GM18507 (cell line): Measurements from ENCODE around the gene PPIH.
"Not testable (repeated sequence)": the region's sequence is repeated elsewhere in the genome, so short reads cannot be mapped to it uniquely, and the experiment has no call there.

ENCODE experiments used
- DNase-seq: peaks from one replicate; pipeline ENCODE4 v3.0.0; 2011; ENCODE audit warnings: low read depth; ENCODE audit not compliant: insufficient read length; ENCODE audit errors: extremely low spot score
- FAIRE-seq: peaks from 2 replicates; lab custom pipeline; 2011; peaks lifted over from hg19 to GRCh38; lab: Jason Lieb, UNC

Gene PPIH

DNA sequence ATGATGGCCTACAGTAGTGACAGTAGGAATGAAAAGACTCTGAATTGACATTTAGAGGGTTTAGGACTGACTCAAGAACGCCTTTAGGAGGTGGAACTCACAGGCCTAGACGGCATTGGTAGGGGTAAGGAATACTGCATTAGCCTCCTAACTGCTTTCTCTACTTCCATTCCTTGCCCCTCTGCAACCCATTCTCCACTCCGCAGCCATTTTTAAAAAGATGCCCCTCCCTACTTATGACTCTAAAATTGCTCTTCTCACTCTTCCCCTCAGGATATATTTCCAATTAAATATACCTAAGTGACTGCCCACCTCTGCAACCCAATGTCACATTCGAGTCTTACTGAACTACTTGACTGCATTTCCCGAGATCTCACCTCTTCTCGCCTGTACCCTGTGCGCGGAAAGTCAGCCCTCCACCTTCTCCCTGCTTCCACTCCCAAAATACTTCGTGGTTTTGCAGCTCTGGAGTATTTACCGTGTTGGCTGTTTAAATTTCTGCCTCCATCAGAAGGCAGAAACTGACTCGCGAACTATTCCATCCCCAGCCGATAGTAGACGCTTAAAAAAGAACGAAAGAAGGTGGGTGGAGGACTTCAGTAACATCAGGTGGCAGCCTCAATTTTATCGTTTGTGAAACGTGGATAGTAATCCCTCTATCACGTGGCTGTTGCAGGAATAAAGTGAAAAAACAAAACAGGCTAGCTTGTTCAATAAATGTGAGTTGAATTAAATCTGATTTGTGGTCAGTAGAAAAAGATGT lies 22.9 kb downstream of the PPIH start:
- FAIRE-seq (peak; percentile 5), DNase-seq (no peak)

DNA sequence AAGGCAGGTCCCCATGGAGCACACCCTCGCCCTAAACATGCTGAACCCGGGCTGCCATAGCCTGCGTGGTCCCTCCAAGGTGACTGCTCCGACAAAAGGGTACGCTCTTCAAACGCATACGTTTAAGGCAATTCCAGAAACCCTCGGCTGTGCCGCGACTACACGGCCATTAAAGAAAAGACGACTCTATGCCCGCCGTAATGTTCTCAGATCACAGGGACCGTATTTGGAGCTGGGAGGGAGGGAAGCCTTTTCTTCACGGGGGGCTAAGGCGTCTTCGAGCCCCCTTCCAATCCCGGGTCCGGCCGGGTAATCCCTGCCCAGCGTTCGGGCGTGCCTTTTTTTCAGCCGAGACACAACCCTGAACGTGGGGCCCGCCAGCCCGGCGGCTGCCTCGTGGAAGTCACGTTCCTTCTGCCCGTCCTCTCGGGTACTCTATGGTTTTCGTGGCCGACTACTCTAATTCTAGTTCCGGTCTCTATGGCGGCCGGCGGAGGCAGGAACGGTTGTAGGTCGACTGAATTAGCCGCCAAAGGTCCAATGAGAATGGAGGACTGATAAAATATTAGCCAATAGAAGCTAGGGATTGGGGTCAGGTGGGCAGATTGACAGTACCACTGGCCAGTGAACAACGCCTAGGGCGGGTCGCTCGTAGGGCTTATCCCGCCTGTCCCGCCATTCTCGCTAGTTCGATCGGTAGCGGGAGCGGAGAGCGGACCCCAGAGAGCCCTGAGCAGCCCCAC lies 23.7 kb downstream of the PPIH start, which contains the start of gene YBX1:
TSS of gene YBX1 (plus strand) at position 678 of the 743 bp plus-strand sequence. CDS start 148 bp downstream, outside the sequence.
- peak; percentile 95 for FAIRE-seq

GRCh38 chr1:42682484-42682738 lies 24.2 kb downstream of the PPIH start:
- DNase-seq, FAIRE-seq: not testable (repeated sequence)

More for the DNA sequence above, 23.7 kb downstream of the PPIH start, which contains the start of gene YBX1:
- peak; percentile 91 for DNase-seq

DNA sequence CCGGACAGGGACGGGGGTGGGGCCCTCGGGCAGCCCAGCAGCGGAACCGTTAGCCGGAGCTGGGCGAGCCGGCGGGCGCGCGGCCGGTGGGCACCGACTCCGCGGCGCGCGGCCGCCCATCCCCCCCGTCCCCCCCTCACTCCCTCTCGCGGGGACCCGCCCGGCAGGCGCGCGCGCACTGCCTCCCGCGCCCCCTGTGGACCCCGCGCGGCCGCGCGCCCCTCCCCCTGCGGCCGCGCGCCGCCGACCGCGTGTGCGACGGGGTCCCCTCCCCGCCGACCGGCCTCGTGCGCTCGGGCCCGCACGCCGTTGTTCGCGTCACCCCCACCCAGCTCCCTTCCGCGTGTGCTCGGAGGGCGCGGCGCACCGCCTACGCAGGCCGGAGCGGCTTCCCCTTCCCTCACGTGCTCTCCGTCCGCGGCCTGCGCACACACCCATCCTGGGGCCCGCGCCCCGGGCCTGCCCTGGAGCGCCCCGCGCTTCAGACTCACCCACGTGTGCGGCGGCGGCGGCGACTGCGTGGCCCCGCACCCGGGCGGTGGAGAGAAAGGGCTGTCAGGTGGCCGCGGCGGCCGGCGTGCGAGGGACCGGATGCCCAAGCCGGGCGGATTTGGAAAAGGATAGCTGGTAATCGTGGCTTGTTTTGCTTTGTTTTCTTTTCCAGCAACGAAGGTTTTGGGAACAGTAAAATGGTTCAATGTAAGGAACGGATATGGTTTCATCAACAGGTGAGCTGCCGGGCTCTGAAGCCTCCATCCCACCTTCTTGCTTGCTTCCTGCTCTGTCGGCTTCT lies 24.7 kb downstream of the PPIH start:
- FAIRE-seq (peak; percentile 69), DNase-seq (peak; percentile 50)

GRCh38 chr1:42684139-42684538 lies 25.9 kb downstream of the PPIH start:
- no peak for DNase-seq
- FAIRE-seq, result no peak

DNA sequence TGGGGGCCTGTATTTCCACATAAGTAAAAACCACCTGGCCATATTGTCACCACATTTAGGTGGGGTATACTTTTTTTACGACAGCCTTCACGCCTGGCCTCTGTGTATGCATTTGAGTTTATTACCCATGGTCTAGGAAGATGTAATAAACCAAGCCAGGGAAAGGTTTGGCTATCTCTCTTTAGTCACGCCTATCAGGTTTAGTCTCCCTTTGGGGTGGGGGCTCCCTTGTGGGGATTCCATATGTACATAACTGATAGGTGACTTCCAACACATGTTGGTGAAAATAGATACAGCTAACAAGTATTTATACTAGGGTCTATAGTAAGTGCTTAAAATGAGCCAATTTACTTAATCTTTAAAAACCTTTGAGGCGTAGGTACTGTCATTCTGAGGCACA lies 28.2 kb downstream of the PPIH start:
- DNase-seq (no peak), FAIRE-seq (no peak)

DNA sequence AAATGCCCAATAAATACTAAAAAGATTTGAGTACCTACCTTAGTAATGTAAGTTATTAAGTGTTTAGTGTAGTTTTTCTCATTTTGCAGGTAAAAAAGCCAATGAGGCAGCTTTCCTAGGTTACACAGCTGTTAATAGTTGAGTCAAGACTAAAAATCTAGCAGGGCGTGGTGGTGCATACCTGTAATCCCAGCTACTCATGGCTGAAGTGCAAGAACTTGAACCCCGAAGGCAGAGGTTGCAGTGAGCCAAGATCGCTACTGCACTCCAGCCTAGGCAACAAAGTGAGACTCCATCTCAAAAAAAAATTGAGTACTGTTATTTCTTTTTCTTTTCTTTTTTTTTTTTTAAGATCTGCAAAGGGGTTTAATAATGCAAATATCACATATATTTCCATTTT lies 31.7 kb downstream of the PPIH start:
- FAIRE-seq (no peak), DNase-seq (no peak)

DNA sequence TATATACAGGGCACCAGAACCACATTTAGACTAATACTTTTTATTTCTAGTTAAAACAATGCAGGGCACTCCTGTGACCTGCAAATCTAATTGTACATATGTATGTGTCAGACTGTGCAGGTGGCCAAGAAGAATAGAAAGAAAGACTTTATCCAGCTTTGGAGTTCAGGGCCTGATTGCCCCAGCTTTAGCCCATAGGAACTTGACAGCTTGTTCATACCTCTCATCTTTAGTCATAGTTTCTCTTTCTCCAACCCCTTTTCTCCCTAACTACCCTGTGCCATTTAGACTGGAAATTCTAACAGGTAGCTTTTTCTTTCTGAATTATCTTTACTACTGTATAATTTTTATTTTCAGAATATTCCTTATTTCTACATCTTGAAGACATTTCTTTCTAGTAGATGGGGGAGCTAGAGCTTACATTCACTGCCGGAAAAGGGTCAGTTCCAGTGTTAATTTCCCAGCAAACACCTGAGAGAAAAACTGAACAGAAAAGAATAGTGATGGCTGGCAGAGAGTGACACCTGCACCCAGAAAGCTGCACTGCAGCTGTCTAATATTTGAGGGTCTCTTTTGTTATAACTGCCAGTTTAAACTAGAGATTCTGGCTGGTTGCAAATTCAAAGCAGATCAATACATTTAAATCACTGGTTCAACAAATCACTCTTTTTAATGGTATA lies 32.4 kb downstream of the PPIH start:
- no peak for FAIRE-seq
- no peak for DNase-seq

DNA sequence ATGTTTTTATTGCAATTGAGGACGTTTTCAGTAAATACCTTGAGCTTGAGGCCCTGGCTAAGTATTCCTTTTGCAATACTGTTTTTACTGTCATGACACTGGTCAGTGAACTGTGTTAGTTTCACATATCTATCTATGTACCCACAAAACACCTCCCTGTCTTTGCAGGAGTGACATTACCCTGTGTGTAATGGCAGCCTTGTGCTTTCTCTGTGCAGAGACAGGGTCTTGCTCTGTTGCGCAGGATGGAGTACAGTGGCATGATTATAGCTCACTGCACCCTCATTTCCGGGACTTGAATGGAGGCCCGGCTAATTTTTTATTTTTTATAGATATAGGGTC lies 32.9 kb downstream of the PPIH start:
- DNase-seq (no peak), FAIRE-seq (no peak)

- FAIRE-seq, result no peak
- DNase-seq, result no peak
Observed at GRCh38 chr1:42692461-42692860, 34.2 kb downstream of the PPIH start.

GRCh38 chr1:42692911-42693310 lies 34.7 kb downstream of the PPIH start:
- DNase-seq, result no peak
- peak; percentile 36 for FAIRE-seq

GRCh38 chr1:42698081-42698813 lies 40.0 kb downstream of the PPIH start:
- DNase-seq (no peak), FAIRE-seq (no peak)

DNA sequence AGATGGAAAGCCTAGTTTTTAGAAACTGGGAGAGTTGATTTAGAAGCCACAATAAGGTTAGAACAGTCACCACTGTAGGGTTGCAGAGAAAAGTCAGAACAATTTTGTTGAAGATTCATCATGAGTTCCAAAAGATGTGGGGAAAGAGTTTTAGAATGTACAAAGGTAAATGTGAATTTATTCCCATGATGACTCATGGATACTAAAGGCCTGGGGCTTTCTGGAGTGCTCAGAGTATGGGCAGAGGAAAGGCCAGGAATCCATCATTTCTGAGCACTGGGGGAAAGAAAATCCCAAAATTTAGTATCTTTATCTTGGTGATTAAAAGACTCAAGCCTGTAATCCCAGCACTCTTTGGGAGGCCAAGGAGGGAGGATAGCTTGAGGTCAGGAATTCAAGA lies 41.8 kb downstream of the PPIH start:
- no peak for DNase-seq
- FAIRE-seq, result no peak

GRCh38 chr1:42703888-42704464 lies 45.8 kb downstream of the PPIH start:
- FAIRE-seq (no peak), DNase-seq (no peak)

DNA sequence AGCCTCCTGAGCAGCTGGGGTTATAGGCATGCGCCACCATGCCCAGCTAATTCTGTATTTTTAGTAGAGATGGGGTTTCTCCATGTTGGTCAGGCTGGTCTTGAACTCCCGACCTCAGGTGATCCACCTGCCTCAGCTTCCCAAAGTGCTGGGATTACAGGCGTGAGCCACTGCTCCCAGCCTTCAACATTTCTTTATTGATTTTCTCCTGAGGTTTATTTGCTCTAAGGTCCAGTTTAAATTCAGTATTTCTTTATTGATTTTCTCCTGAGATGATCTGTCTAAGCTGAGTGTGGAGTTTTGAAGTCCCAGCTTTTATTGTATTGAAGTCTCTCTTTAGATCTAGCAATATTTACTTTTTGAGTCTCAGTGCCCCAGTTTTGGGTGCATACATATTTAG lies 54.6 kb downstream of the PPIH start:
- DNase-seq, FAIRE-seq: not testable (repeated sequence)

DNA sequence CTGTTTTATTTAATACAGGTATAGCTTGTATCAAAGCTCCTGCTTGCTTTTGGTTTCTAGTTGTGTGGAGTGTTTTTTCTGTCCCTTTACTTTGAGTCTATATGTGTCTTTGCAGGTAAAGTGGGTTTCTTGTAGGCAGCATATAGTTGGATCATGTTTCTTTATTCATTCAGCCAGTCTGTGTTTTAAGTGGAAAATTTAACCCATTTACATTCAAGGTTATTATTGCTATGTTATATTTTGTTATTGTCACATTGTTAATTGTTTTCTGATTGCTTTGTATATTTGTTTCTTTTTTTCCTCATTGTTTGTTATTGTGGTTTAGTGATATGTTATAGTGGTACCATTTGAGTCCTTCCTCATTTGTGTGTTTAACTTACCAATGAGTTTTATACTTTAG lies 55.1 kb downstream of the PPIH start:
- DNase-seq (no peak), FAIRE-seq (no peak)

DNA sequence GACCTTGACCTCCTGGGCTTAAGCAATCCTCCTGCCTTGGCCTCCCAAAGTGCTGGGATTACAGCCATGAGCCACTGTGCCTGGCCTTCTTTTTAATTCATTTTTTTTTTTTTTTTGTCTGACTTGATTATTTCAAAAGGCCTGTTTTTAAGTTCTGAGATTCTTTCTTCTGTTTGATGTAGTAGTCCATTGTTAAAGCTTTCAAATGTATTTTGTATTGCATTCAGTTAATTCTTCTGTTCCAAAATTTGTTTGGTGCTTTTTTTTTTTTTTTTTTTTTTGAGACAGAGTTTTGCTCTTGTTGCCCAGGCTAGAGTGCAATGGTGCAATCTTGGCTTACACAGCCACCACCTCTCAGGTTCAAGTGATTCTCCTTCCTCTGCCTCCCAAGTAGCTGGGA lies 56.2 kb downstream of the PPIH start:
- not testable (repeated sequence) for DNase-seq, FAIRE-seq

- DNase-seq (no peak), FAIRE-seq (no peak)
Observed at GRCh38 chr1:42720868-42721267, 62.6 kb downstream of the PPIH start.

GRCh38 chr1:42721926-42722325 lies 63.7 kb downstream of the PPIH start:
- no peak for DNase-seq
- no peak for FAIRE-seq
